K562 (cell line): ENCODE measurements around the gene TMPRSS9. TPM values are rescaled to one million over a fixed set of nuclear protein-coding genes. Genes with fewer than 3 reads are reported as not detected.

Experiments used
- HDAC6 ChIP-seq: IDR thresholded peaks from 2 replicates; pipeline ENCODE4 v1.6.1; 2012; ENCODE audit warnings: low read depth, mild to moderate bottlenecking, control low read depth, inconsistent platforms, low read length, moderate library complexity
- HMGN3 ChIP-seq: IDR thresholded peaks from 2 replicates; pipeline ENCODE4 v1.6.1; 2011; ENCODE audit warnings: borderline replicate concordance, low read depth, mild to moderate bottlenecking, mixed read lengths, low read length; ENCODE audit not compliant: insufficient read length; ENCODE audit errors: extremely low read depth
- KAT7 ChIP-seq: sonication (generic); formaldehyde crosslinking; IDR thresholded peaks from 2 replicates; pipeline ENCODE4 v1.8.0; 2022; ENCODE audit warnings: missing genetic modification reagents, mild to moderate bottlenecking, borderline replicate concordance
- L3MBTL2 ChIP-seq: fragments of 450-650 bp; IDR thresholded peaks from 2 replicates; pipeline ENCODE4 v1.6.1; 2016; ENCODE audit warnings: mild to moderate bottlenecking, moderate library complexity
- MAFG ChIP-seq: fragments of 450-650 bp; conservative IDR thresholded peaks from 2 replicates; pipeline ENCODE4 v1.6.1; 2016; ENCODE audit warnings: missing genetic modification characterization, missing compliant biosample characterization
- NCOA2 ChIP-seq, 2 experiments: fragments of 450-650 bp; IDR thresholded peaks; 2 replicates each; pipeline ENCODE4 v1.6.1; 2018; ENCODE audit warnings: mild to moderate bottlenecking in 2 of 2, moderate library complexity in 1 of 2; ENCODE audit not compliant: partially characterized antibody in 2 of 2
- NFE2L1 ChIP-seq: fragments of 450-650 bp; IDR thresholded peaks from 2 replicates; pipeline ENCODE4 v1.6.1; 2016; ENCODE audit warnings: missing genetic modification characterization, low read depth, mild to moderate bottlenecking, missing compliant biosample characterization, moderate library complexity, borderline replicate concordance
- PRDM10 ChIP-seq: fragments of 450-650 bp; IDR thresholded peaks from 2 replicates; pipeline ENCODE4 v1.6.1; 2018; ENCODE audit not compliant: partially characterized antibody
- SRSF1 ChIP-seq: fragments of 200-400 bp; formaldehyde crosslinking; IDR thresholded peaks from 2 replicates; pipeline ENCODE4 v1.6.1; 2017; ENCODE audit warnings: mild to moderate bottlenecking, low read depth, low read length, moderate library complexity
- ZBTB11 ChIP-seq, 3 experiments: fragments of 200-800 bp in 1 of 3; fragments of 250-450 bp in 1 of 3; fragments of 450-650 bp in 1 of 3; sonication (Bioruptor Pico) in 1 of 3; sonication (Bioruptor generic) in 1 of 3; formaldehyde crosslinking in 1 of 3; IDR thresholded peaks; 2 replicates each; pipeline versions ENCODE4 v1.6.1 to v1.8.0; 2016 to 2022; ENCODE audit warnings: mild to moderate bottlenecking in 2 of 3, missing genetic modification characterization in 2 of 3, missing compliant biosample characterization in 1 of 3, moderate library complexity in 1 of 3
- ZBTB2 ChIP-seq: fragments of 450-650 bp; IDR thresholded peaks from 2 replicates; pipeline ENCODE4 v1.6.1; 2016; ENCODE audit warnings: antibody characterized with exemption
- ZBTB43 ChIP-seq: sonication (generic); formaldehyde crosslinking; IDR thresholded peaks from 2 replicates; pipeline ENCODE4 v1.8.0; 2023; ENCODE audit warnings: mild to moderate bottlenecking, missing genetic modification reagents
- ZNF143 ChIP-seq: sonication (generic); formaldehyde crosslinking; IDR thresholded peaks from 2 replicates; pipeline ENCODE4 v1.9.0; 2022; ENCODE audit warnings: mild to moderate bottlenecking, missing genetic modification reagents
- polyA plus RNA-seq, 8 experiments: library from polyadenylated mRNA; depleted of rRNA in 4 of 8; stranded (reverse) in 5 of 8; unstranded in 3 of 8; fragments of >200 nt; fragmentation: Nextera tagmentation in 2 of 8; fragmentation: Illumina TruSeq in 1 of 8; extraction: Ambion mirVana in 2 of 8; extraction: Trizol in 1 of 8; gene quantifications; 2 replicates each; pipeline versions ENCODE4 v1.2.1 to v1.2.3, GENCODE V29; 2011 to 2014; ENCODE audit warnings: inconsistent platforms in 1 of 8, missing spikeins in 1 of 8
- total RNA-seq, 7 experiments: library from RNA; depleted of rRNA in 6 of 7; stranded (reverse); fragments of >200 nt in 6 of 7; fragmentation: Illumina TruSeq in 2 of 7; extraction: Trizol in 2 of 7; gene quantifications; 2 replicates each; pipeline versions ENCODE4 v1.2.1 to v1.2.3, GENCODE V29; 2011 to 2021; ENCODE audit warnings: low replicate concordance in 1 of 7

Gene TMPRSS9
- total and polyA plus RNA-seq, 9 of the 15 experiments (the other 6 are each of a cell fraction or from before 2014, with no cell fraction given), result 0.01 to 0.03 TPM; not detected in 7

- TF ChIP-seq HDAC6, result no peak
- TF ChIP-seq MAFG (tag), result no peak
- TF ChIP-seq ZBTB11 (CRISPR knock-in tag; IDR thresholded peaks at IDR 0.05), result peak in 1 of 3 experiments; percentile 84; a peak in 2 of 6 replicates
- TF ChIP-seq PRDM10, result peak; percentile 87
- TF ChIP-seq ZNF143 (CRISPR knock-in tag), result peak; percentile 98
- no peak for TF ChIP-seq NCOA2 (IDR thresholded peaks at IDR 0.05; ENCODE audit: partially characterized antibody in 2 of 2)
- peak; percentile 33; the same call in 1 of the 2 replicates for TF ChIP-seq L3MBTL2
- 0 out of 2 replicates have a peak, but pooled peaks have one; percentile 54 for TF ChIP-seq SRSF1
- peak; percentile 52; the same call in 1 of the 2 replicates for TF ChIP-seq KAT7 (CRISPR knock-in tag)
- TF ChIP-seq ZBTB2, result peak; percentile 99
- peak; percentile 95 for TF ChIP-seq HMGN3
- TF ChIP-seq ZBTB43 (CRISPR knock-in tag), result no peak
- TF ChIP-seq NFE2L1 (tag), result no peak
Measured at GRCh38 chr19:2427429-2428320, 67.6 kb downstream of the TMPRSS9 start, which contains the start of gene TIMM13 (continued).
